Measurements from ENCODE around the gene TMEM109. TPM values are rescaled to one million over a fixed set of nuclear protein-coding genes. Genes with fewer than 3 reads are reported as not detected.
A peak's percentile ranks its signal among the peaks of the same experiment; 100 is the strongest.

The TMEM109 gene
- total and polyA plus RNA-seq, 7 donors = 69.2 to 130 (median 72.5) TPM

DNA sequence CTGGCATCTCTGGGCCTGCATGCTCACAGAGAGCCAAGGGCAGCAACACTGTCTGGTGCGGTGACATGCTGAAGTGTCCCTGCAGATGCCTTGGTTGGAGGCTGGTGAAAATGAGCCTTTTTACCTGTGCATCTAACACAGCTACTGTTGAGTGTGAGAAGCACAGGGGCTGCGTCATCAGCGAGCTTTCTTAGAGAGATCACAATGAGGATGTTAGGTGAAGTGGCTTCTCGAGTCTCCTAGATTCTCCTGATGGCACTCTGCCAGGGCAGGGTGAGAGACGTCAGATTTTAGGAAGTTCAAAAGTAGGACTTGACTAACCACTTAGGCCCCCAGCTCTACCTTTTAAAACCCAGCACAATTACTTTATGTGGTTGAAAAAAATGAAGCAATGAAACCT lies 41.6 kb downstream of the TMEM109 start:
- H3K4me1 ChIP-seq = no peaks in the 10 kb centered on the region
- TF ChIP-seq, protein P1, sequence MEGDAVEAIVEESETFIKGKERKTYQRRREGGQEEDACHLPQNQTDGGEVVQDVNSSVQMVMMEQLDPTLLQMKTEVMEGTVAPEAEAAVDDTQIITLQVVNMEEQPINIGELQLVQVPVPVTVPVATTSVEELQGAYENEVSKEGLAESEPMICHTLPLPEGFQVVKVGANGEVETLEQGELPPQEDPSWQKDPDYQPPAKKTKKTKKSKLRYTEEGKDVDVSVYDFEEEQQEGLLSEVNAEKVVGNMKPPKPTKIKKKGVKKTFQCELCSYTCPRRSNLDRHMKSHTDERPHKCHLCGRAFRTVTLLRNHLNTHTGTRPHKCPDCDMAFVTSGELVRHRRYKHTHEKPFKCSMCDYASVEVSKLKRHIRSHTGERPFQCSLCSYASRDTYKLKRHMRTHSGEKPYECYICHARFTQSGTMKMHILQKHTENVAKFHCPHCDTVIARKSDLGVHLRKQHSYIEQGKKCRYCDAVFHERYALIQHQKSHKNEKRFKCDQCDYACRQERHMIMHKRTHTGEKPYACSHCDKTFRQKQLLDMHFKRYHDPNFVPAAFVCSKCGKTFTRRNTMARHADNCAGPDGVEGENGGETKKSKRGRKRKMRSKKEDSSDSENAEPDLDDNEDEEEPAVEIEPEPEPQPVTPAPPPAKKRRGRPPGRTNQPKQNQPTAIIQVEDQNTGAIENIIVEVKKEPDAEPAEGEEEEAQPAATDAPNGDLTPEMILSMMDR (IDR thresholded peaks at IDR 0.05) = no peak

DNA sequence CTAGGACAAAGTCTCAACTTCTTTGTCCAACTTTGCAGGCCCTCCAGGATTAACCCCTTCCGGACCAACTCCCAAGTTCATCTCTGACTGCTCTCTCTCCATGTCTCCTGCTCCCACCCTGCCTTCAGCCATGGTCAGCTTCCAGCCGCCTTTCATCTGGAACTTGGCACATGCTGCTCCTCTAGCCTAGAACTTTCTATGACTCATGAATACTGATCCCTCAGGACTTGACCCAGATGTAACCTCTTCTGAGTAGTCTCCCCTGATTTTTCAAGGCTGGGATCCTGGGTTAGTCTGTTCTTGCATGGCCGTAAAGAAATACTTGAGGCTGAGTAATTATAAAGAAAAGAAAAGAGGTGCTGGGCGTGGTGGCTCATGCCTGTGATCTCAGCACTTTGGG lies 43.2 kb downstream of the TMEM109 start:
- H3K36me3 ChIP-seq (ENCODE audit: insufficient read depth in 1 of 2, low read depth in 1 of 2) = no peaks in the 10 kb centered on the region
- WGBS, 3 donors = 81 to 86% (median 81%) methylated on average over 4 of the region's 4 CpGs
- TF ChIP-seq, protein P1 (IDR thresholded peaks at IDR 0.05) = no peak
- H3K4me1 ChIP-seq = no peaks in the 10 kb centered on the region
- H3K27me3 ChIP-seq (ENCODE audit: insufficient read depth in 3 of 3, low read length in 2 of 3) = peaks cover 0 to 3% (median 0%) of the 10 kb centered on the region in 3 donors
- no peaks in the 10 kb centered on the region for H3K9me3 ChIP-seq
- DNase-seq (no peak), ATAC-seq (peak in 2 of 4 donors; percentile 35 to 40)
- intact Hi-C loops (cut with DNase I) = no loop called here
- no peak overlapping the region for H3K27ac ChIP-seq
- no peak overlapping the region for H3K4me3 ChIP-seq

More for the DNA sequence above, 41.6 kb downstream of the TMEM109 start:
- Histone ChIP-seq H3K9me3 (no peaks in the 10 kb centered on the region), H3K27ac (no peak overlapping the region), H3K36me3 (ENCODE audit: insufficient read depth in 1 of 2, low read depth in 1 of 2) (no peaks in the 10 kb centered on the region), H3K4me3 (no peak overlapping the region), H3K27me3 (ENCODE audit: insufficient read depth in 3 of 3, low read length in 2 of 3) (peaks cover 0 to 5% (median 0%) of the 10 kb centered on the region in 3 donors)
- DNase-seq = no peak
- intact Hi-C loops (cut with DNase I) = no loop called here
- WGBS, 3 donors = 55 to 59% (median 58%) methylated on average over 5 of the region's 5 CpGs
- ATAC-seq = no peak

DNA sequence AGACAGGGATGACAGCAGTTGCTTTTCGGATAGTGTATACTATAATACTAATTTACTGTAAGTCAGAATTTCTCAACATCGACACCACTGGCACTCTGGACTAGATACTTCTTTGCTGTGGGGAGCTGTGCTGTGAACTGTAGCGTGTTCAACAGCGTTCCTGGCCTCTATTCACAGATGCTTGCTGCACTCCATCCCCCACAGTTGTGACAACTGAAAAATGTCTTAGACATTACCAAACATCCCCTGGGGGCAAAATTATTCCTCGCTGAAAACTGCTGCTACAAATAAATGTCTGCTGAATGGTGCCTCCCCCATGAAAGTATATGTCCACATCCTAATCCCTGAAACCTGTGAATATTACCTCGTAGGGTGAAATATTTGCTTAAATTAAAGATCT lies 45.5 kb downstream of the TMEM109 start:
- intact Hi-C loops (cut with DNase I) = no loop called here
- ATAC-seq = no peak
- Histone ChIP-seq H3K4me1 (no peaks in the 10 kb centered on the region), H3K4me3 (no peak overlapping the region), H3K27ac (no peak overlapping the region), H3K36me3 (ENCODE audit: insufficient read depth in 1 of 2, low read depth in 1 of 2) (no peaks in the 10 kb centered on the region), H3K27me3 (ENCODE audit: insufficient read depth in 3 of 3, low read length in 2 of 3) (peaks cover 0 to 3% (median 0%) of the 10 kb centered on the region in 3 donors), H3K9me3 (no peaks in the 10 kb centered on the region)
- 51 to 64% (median 59%) methylated on average over 6 of the region's 6 CpGs for WGBS, 3 donors
- TF ChIP-seq, protein P1 (IDR thresholded peaks at IDR 0.05) = no peak
- no peak for DNase-seq

DNA sequence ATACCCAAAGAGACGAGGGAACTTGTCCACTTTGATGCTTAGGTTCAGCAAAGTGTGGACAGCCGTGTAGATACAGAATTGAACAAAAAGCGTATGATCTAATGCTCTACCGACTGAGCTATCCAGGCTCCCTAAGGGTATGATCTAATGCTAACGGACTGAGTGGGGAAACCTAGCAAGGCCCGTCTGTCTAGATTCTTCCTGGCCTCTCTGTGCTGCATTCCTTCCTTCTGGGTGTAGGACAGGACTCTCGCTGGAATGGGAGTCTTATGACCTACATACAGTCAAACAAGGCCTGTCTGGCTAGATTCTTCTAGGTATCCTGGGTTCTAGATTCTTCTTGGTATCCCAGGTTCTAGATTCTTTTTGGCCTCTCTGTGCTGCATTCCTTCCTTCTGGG lies 46.4 kb downstream of the TMEM109 start:
- no peaks in the 10 kb centered on the region for H3K36me3 ChIP-seq (ENCODE audit: insufficient read depth in 1 of 2, low read depth in 1 of 2)
- no peaks in the 10 kb centered on the region for H3K9me3 ChIP-seq
- peaks cover 0 to 3% (median 0%) of the 10 kb centered on the region in 3 donors for H3K27me3 ChIP-seq (ENCODE audit: insufficient read depth in 3 of 3, low read length in 2 of 3)
- no peak for DNase-seq
- TF ChIP-seq, protein P1 (IDR thresholded peaks at IDR 0.05) = no peak
- H3K4me3 ChIP-seq = no peak overlapping the region
- WGBS, 3 donors = 87 to 91% (median 88%) methylated on average over 7 of the region's 7 CpGs
- no peak overlapping the region for H3K27ac ChIP-seq
- no peak for ATAC-seq
- no peaks in the 10 kb centered on the region for H3K4me1 ChIP-seq
- intact Hi-C loops (cut with DNase I) = no loop called here

DNA sequence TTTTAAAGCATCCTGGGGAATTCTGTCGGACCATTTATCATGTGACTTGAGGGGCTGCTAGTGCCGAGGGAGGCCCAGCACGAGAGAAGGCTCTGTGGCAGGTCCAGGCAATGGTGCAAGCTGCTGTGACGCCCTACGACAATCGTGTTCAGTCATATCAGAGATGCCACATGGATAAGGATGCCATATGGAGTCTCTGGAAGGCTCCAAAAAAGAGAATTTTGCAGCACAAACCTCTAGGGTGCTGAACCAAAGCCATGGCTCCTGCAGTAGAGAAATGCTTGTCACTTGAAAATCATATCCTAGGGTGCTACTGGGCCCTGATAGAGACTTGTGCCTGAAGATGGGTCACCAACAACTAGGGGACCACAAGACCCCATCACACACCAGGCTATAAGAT lies 50.8 kb downstream of the TMEM109 start:
- peaks cover 0 to under 1% (median 0%) of the 10 kb centered on the region in 3 donors for H3K27me3 ChIP-seq (ENCODE audit: insufficient read depth in 3 of 3, low read length in 2 of 3)

More for the DNA sequence above, 50.8 kb downstream of the TMEM109 start:
- no peaks in the 10 kb centered on the region for H3K4me1 ChIP-seq
- TF ChIP-seq, protein P1 (IDR thresholded peaks at IDR 0.05) = no peak
- WGBS, 3 donors = 81 to 87% (median 83%) methylated on average over 6 of the region's 6 CpGs
- intact Hi-C loops (cut with DNase I) = no loop called here
- no peak overlapping the region for H3K4me3 ChIP-seq
- no peak overlapping the region for H3K27ac ChIP-seq
- no peaks in the 10 kb centered on the region for H3K9me3 ChIP-seq
- no peaks in the 10 kb centered on the region for H3K36me3 ChIP-seq (ENCODE audit: insufficient read depth in 1 of 2, low read depth in 1 of 2)
- ATAC-seq = no peak
- DNase-seq = no peak

Measured in psoas muscle (tissue), 8 donors.